GM18507 (cell line): ENCODE data around the gene RIC1.

Experiments used
- DNase-seq: peaks from one replicate; pipeline ENCODE4 v3.0.0; 2011; ENCODE audit warnings: low read depth; ENCODE audit not compliant: insufficient read length; ENCODE audit errors: extremely low spot score
- FAIRE-seq: peaks from 2 replicates; lab custom pipeline; 2011; peaks lifted over from hg19 to GRCh38; lab: Jason Lieb, UNC

The RIC1 gene

DNA sequence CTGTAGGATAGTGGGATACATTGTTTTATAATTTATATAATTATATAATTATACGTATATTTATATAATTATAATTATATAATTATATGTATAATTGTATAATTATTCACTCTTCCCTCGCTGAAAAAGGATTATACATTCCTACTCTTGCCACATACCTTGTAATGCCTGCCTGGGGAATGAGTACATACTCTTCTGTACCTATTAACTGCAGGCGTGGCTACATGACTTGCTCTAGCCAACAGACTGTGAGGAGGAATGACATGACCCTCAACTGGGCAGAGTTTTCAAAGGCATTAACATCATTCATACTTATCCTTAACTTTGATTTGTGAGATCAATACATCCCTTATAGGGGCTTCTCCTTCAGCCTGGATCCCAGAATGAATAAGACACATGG lies 184.9 kb downstream of the RIC1 start:
- DNase-seq (no peak), FAIRE-seq (no peak)

DNA sequence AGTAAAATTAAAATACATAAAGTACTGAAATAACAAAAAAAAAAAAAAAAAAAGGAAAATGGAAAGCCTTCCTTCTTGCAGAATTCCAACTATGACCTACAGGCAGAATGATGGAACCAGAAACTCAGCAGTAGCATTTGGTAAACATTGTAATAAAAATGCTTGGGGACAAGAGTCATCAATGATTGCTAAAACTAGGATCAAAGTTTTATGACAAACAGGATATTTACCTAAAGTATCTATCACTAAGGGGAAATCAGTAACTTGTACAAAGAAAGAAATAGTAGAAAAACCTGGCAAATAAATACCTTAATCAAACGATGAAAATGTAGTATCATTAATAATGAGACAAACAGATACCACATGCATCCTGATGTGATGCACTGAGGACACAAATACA lies 186.6 kb downstream of the RIC1 start:
- FAIRE-seq (no peak), DNase-seq (no peak)

DNA sequence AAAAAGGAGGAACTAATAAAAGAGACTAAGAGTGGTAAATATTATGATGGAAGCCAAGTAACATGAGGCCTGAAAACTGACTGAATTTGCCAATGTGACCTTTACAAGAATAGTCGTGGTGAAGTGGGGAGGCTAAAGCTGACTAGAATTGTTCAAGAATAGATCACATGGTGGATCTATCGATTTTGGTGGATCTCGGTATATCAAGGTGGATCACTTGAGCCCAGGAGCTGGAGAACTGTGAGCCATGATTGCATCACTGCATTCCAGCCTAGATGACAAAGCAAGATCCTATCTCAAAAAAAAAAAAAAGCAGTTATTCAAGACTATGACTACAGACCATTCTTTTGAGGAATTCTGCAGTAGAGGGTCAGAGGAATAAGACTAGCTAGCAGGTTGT lies 189.0 kb downstream of the RIC1 start:
- DNase-seq (no peak), FAIRE-seq (peak; percentile 26)

DNA sequence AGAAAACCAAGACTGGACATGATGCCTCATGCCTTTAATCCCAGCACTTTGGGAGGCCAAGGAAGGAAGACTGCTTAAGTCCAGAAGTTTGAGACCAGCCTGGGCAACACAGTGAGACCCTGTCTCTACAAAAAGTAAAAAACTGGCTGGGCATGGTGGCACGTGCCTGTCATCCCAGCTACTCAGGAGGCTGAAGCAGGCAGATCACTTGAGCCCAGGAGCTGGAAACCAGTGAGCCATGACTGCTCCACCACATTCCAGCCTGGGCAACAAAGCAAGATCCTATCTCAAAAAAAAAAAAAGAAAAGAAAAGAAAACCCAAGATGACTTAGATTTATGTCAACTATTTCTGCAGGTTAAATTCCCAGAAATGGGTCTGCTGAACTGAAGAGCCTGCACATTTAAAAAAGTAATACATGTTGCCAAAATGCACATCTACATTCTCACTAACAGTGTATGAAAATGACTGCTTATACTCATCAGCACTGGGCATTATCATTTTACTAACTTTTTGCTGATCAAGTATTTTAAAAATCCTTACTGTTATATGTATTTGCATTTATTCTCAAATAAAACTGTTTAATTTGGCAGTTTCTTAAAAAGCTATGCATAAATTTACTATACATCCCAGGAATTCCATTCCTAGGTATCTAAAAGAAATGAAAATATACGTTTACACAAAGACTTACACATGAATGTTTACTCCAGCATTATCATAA lies 189.7 kb downstream of the RIC1 start:
- DNase-seq: no peak
- FAIRE-seq: no peak

DNA sequence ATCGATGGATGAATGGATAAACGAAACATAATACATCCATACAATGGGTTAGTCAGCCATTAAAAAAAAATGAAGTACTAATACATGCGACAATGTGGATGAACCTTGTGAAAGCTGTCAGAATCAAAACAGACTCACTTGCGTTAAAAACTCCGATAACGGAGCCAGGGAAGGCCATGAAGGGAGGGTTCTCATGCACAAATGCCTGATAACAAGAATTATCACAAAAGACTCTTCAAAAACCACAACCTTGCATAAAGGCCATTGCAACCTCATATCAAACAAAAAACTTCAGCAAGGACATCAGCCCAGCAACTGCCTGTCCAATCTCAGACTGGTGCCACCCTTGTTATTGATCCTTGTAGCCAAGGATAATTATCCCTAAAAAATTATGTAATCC lies 190.3 kb downstream of the RIC1 start:
- no peak for DNase-seq
- no peak for FAIRE-seq

DNA sequence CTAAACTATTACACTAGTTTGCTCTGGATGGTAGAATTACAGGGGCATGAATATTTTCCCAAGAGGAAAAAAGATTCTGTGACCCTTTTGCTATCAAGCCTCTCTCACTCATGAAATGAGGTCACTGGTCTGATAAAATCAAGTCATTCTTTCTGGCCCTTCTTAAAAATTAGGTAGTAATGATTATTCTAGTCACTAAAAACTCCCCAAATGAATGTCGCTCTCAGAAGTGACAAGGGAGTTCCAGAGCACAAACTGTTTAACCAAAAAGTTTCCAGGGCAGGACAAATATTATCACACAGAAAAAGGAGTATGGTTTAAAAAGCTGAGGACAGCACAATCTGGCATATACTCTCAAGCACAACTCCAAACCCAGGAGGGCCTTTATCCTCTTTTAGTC lies 191.5 kb downstream of the RIC1 start:
- FAIRE-seq (no peak), DNase-seq (no peak)

DNA sequence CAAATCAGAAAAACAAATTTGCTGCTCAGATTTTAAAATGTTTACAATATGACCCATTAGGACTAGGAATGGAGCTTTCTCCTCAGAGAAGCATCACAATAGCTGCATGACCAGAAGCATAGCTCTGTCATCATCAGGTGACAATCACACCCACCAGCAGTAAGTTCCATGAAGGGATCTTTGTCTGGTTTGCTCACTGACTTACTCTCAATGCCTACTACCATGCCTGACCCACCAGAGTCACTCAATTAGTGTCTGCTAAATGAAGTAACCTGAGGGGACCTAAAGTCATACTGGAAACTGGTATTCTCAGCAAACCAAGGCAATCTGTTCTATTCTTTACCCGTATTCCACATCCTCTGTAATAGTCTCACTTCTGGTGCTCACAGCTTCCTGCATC lies 196.3 kb downstream of the RIC1 start:
- DNase-seq (no peak), FAIRE-seq (peak; percentile 46)
